Epidermal melanocyte (primary cell): ENCODE data around the gene DEPDC5.
A peak's percentile ranks its signal among the peaks of the same experiment; 100 is the strongest.
"Not testable (repeated sequence)": the region's sequence is repeated elsewhere in the genome, so short reads cannot be mapped to it uniquely, and the experiment has no call there.

Experiments used
- DNase-seq: peaks from one replicate; pipeline ENCODE4 v3.0.0; 2011; ENCODE audit warnings: low spot score; ENCODE audit not compliant: insufficient read length

Gene DEPDC5

DNA sequence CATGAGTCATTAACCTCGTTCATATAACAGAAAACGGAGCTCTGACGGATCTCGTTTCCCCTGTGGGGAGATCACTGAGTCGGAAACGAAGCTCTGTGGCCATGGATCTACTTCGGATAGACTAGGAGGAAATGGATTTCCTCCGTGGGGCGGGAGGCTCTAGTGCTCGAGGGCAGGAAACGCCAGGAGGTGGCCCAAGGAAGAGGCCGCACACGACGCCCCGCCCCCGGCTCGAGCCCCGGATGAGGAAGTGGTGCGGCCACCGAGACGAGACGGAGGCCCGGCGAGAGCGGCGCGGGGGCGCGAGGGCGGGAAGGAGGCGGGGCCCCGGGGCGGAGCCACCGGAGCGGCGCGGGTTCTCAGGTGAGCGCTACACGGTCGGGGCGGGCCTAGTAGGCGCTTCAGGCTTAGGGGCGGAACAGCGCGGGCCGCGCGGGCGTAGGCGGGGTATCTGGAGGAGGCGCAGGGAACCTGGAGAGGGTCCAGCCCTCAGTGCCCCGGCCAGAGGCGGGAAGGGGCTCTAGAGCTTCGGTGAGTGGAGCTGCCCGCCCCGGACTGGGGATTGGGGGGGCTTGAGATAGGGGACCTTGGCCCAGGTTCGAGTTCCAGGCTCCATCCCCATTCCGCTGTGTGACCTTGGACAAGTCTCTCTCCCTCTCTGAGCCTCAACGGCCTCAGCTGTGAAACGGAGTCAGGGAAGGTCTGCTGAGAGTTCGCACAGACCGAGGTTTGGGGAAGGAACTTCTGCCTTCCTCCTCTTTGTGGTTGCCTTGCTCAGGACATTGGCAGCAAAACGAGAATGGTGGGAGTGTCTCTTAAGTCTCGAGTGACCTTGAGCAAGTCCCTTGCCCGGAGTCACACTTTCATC lies at the start of gene DEPDC5:
TSS of gene DEPDC5 (plus strand) at position 386 of the 868 bp plus-strand sequence. CDS start 903 bp downstream, outside the sequence.
- DNase-seq: peak; percentile 86

DNA sequence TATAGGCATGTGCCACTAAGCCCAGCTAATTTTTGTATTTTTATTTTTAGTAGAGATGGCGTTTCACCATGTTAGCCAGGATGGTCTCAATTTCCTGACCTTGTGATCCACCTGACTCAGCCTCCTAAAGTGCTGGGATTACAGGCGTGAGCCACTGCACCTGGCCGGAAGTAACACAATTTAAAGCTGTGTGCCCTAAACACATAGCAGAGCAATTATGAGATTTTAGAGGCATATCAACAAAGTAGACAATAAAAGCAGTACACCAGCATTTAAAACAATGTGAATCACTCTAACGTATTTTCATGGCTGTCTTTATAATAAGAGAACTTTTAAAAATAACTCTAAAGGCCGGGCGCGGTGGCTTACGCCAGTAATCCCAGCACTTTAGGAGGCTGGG lies 46.3 kb upstream of the DEPDC5 start:
- DNase-seq: no peak

DNA sequence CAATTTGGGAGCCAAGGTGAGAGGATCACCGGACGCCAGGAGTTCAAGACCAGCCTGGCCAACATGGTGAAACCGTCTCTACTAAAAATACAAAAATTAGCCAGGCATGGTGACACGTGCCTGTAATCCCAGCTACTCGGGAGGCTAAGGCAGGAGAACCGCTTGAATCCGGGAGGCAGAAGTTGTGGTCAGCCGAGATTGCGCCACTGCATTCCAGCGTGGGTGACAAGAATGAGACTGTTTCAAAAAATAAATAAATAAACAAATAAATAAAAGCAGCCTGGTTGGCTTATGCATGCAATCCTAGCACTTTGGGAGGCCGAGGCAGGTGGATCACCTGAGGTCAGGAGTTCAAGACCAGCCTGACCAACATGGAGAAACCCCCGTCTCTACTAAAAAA lies 42.6 kb upstream of the DEPDC5 start:
- not testable (repeated sequence) for DNase-seq

GRCh38 chr22:31715147-31715778 lies 38.6 kb upstream of the DEPDC5 start:
- DNase-seq: no peak

DNA sequence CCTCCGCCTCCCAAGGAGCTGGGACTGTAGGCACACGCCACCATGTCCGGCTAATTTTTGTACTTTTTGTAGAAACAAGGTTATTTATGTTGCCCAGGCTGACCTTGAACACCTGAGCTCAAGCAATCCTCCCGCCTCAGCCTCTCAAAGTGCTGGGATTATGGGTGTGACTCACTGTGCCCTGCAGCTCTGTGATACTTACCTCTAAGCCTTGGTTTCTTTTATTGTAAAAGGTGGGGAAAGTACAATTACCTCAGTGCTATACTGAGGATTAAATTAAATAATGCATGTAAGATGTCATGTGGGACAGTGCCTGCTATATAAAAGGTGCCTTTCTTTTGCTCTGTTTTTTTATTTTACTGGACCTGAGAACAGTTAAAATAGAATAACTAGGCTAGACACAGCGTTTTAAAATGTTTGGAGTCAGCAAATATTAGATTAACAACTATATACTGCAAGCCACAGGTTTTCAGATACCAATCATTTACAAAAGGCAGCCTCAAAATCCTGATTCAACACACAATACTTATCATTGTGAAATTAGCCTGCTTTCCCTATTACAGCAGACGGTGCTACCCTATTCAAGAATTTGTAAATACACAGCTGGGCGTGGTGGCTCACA lies 33.9 kb upstream of the DEPDC5 start:
- DNase-seq: no peak

DNA sequence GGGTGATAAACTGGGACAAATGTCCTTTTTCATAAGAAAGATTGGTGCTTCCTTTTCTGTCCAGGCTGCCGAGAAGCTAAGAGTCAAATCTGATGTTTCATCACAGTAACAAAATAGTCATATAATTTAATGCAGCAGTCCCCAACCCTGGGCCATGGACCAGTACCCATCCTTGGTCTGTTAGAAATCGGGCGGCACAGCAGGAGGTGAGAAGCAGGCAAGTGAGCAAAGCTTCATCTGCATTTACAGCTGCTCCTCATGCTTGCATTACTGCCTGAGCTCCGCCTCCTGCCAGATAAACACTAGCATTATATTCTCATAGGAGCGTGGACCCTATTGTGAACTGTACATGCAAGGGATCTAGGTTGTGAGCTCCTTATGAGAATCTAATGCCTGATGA lies 30.1 kb upstream of the DEPDC5 start:
- no peak for DNase-seq

DNA sequence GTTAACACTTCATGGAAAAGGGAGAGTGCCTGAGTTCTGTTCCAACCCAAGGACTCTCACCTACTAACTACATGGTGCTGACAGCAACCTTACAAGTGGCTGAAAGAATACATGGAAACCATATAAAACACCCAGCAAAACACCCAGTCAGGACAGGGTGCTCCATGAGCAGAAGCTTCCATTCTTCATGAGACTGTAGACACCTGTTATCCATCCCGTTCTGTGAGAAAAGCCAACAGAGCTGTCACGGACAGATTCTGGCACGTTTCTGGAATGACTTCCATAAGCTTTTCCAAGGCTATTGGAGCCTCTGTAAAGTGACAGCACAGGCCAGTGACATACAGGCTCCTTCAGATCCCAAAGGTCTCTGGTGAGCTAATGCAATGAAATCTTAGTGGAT lies 27.1 kb upstream of the DEPDC5 start:
- DNase-seq: no peak

DNA sequence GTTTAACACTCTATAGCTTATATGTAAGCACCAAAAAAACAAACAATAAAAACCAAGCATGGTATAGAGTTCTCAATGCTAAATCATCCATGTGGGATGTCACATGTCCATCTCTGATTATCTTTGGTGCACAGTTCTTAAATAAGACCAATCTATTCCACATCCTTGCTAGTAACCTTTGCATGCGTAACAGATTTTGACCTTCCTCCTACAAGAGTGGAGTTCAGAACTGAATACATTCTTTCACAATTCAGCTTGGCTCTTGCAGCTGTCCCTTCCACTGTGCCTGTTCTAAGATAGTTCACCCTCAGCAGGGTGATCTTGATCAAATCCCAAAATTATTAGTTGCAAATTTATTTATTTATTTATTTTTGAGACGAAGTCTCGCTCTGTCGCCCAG lies 25.0 kb upstream of the DEPDC5 start:
- no peak for DNase-seq

GRCh38 chr22:31730344-31730711 lies 23.5 kb upstream of the DEPDC5 start:
- DNase-seq: no peak

DNA sequence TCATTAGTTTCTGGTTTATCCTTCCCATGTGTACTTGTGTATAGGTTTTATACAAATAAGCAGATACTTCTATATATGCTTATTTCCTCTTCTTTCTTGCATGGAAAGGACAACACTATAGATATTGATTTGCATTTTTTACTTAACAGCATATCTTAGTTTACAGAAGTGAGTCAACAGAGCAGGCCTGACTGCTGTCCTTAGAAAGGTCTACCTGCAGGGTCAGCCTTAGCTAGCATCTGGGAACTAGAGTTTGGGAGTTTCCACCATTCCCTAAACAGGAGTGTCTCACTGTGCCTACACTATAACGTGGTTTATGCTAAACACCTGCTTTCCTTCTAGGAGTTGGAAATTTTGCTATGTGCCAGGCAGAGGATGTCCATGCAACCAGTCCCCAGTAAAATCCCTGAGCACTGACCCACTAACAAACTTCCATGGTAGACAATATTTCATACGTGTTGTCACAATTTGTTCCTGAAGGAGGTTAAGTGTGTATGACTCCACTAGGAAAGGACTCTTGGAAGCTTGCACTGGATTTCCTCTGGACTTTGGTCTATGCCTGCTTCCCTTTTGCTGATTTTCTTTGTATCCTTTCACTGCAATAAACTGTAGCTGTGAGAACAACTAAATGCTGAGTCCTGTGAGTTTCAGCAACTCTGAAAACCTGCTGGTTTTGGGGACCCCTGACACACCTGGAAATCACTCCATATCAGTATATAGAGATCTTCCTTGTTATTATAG lies 21.6 kb upstream of the DEPDC5 start:
- no peak for DNase-seq

DNA sequence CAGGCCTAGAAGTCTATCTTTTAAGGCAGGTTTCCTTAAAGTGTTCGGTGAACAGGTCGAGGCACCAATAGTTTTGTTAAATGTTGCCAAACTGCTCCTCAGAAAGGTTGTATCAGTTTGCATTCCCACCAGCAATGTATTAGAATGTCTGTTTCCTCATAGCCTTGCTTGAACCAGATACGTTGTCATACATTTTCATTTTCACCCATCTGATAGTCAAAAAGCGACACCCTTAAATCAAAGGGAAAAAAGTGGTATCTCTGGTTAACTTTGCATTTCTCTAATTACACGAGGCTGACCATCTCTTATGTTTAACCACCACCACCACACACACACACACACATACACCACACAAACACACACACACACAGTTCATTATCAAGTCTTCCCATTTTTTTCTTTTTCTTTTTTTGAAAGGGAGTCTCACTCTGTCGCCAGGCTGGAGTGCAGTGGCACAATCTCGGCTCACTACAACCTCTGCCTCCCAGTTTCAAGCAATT lies 20.2 kb upstream of the DEPDC5 start:
- no peak for DNase-seq

GRCh38 chr22:31734512-31734911 lies 19.3 kb upstream of the DEPDC5 start:
- DNase-seq: no peak

DNA sequence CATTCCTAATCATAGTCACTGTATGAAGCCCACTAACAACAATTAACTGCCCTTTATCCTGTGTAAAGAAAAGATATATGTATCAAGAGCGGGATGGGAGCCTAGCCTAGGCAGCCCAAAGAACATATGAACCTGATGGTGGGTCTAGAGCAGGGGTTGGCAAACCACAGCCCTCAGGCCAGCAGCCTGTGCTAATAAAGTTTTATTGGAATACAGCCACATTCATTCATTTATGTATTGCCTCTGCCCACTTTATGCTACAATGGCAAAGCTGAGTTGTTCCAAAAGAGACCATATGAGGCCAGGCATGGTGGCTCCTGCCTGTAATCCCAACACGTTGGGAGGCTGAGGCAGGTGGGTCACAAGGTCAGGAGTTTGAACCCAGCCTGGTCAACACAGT lies 17.4 kb upstream of the DEPDC5 start:
- no peak for DNase-seq

GRCh38 chr22:31737932-31738331 lies 15.9 kb upstream of the DEPDC5 start:
- no peak for DNase-seq

DNA sequence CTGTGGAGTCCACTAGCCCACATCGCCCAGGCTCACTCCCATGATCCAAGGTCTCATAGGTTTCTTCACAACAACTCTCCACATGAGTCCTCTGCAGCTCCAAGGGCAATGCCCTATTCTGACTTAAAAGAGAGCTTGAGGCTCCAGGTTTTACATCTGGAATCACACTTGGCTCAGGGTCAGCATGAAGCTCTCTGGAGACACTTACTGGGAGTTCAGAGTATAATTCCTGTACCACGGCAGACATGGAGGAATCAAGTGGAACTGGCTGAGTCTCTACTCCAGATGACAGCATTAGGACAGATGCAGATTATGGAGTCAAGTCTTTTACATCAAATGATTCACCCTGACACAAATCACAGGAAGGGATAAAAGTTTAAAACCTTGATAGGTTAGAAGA lies 15.3 kb upstream of the DEPDC5 start:
- no peak for DNase-seq

GRCh38 chr22:31739795-31740201 lies 14.0 kb upstream of the DEPDC5 start:
- DNase-seq: no peak

DNA sequence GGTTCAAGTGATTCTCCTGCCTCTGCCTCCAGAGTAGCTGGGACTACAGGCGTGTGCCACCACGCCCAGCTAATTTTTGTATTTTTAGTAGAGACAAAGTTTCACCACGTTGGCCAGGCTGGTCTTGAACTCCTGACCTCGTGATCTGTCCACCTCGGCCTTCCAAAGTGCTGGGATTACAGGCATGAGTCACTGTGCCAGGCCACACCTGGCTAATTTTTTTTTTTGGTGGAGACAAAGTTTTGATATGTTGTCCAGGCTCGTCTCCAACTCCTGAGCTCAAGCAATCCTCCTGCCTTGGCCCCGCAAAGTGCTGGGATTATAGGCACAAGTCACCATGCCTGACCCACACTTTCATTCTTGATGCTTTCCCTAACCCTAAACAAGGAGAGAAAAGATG lies 13.5 kb upstream of the DEPDC5 start:
- DNase-seq: not testable (repeated sequence)

GRCh38 chr22:31742115-31742514 lies 11.7 kb upstream of the DEPDC5 start:
- no peak for DNase-seq

GRCh38 chr22:31742682-31743081 lies 11.1 kb upstream of the DEPDC5 start:
- no peak for DNase-seq

GRCh38 chr22:31743871-31744270 lies 9.9 kb upstream of the DEPDC5 start:
- DNase-seq: no peak

DNA sequence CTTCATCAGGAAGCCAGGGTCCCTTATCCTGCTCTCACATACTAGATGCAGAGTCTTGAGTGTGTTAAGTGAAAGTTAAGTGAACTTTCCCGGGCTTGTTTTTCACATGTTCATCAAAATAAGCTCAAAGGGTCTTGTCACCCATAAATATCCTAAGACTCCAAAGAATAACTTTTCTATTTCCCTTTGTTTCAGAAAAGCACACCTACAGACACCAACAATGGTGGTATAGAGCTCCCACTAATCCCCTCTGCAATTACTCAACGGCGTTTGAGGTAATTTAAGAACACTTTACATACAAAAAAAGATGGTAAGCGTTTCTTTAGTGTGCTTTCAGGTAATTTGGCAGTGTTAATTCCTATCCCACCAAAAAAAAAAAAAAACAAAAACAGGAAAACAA lies 6.4 kb upstream of the DEPDC5 start:
- no peak for DNase-seq

GRCh38 chr22:31748490-31748889 lies 5.3 kb upstream of the DEPDC5 start:
- DNase-seq: no peak
